Choroid plexus epithelial cell (primary cell): ENCODE results near the gene ULBP2.
A peak's percentile ranks its signal among the peaks of the same experiment; 100 is the strongest.

Experiments
- DNase-seq: peaks from one replicate; pipeline ENCODE4 v3.0.0-alpha.2; 2010; ENCODE audit warnings: low read depth
- H3K4me3 ChIP-seq: 2 replicates; pipeline ENCODE4 v1.5.1; 2011; ENCODE audit warnings: low read depth, mild to moderate bottlenecking, control low read depth, low read length, moderate library complexity
- CTCF ChIP-seq: conservative IDR thresholded peaks from 2 replicates; pipeline ENCODE4 v1.5.1; 2011; ENCODE audit warnings: low read depth, mild to moderate bottlenecking, control low read depth, inconsistent platforms, low read length, moderate library complexity

ULBP2 gene

GRCh38 chr6:149960488-149960887 is 18.7 kb downstream of the ULBP2 start:
- TF ChIP-seq CTCF, result no peak

GRCh38 chr6:149961728-149962425 is 20.1 kb downstream of the ULBP2 start:
- no peak for TF ChIP-seq CTCF
- no peak overlapping the region for H3K4me3 ChIP-seq
- DNase-seq, result no peak

More at GRCh38 chr6:149960488-149960887, 18.7 kb downstream of the ULBP2 start:
- DNase-seq, result no peak
- no peak overlapping the region for H3K4me3 ChIP-seq

GRCh38 chr6:149962461-149963211 is 20.8 kb downstream of the ULBP2 start:
- no peak for TF ChIP-seq CTCF
- H3K4me3 ChIP-seq, result no peak overlapping the region
- no peak for DNase-seq

- H3K4me3 ChIP-seq, result peak overlapping the region; percentile 46
- no peak for TF ChIP-seq CTCF
- DNase-seq, result peak; percentile 28
These were observed 21.3 kb downstream of the ULBP2 start for GRCh38 chr6:149963212-149963461.

- peak within 1 kb of the TSS; percentile 46 for H3K4me3 ChIP-seq
- DNase-seq, result peak; percentile 58
- peak; percentile 30 for TF ChIP-seq CTCF
These were observed 21.9 kb downstream of the ULBP2 start, which contains the start of gene ULBP1 for GRCh38 chr6:149963462-149964307. ULBP1 (plus strand) TSS chr6:149963943; CDS start chr6:149964050, 107 bp downstream.

- peak overlapping the region; percentile 46 for H3K4me3 ChIP-seq
- TF ChIP-seq CTCF, result no peak
- DNase-seq, result peak; percentile 24
These were observed 22.7 kb downstream of the ULBP2 start for GRCh38 chr6:149964308-149965193.
